Measurements from ENCODE around the gene OPRD1. TPM values are rescaled to one million over a fixed set of nuclear protein-coding genes. Genes with fewer than 3 reads are reported as not detected.

Gene OPRD1
- total and polyA plus RNA-seq, 2 donors (not counting 1 experiment from before 2014, with no cell fraction given): not detected

GRCh38 chr1:28915031-28915895, 103.3 kb downstream of the OPRD1 start:
- intact Hi-C loops (cut with micrococcal nuclease): no loop called here
- WGBS (ENCODE audit: insufficient coverage): 2% methylated on average over 30 of the region's 32 CpGs
- DNase-seq: no peak
- Histone ChIP-seq H3K4me1 (ENCODE audit: control insufficient read depth in 2 of 2, insufficient read depth in 2 of 2, low read length in 2 of 2) (peaks cover 19 to 30% of the 10 kb centered on the region in 2 donors), H2AFZ (ENCODE audit: insufficient read depth, low read depth, low read length, poor library complexity, severe bottlenecking) (peak overlapping the region; percentile 76), H3K4me2 (replicated peaks; ENCODE audit: low read depth, low read length, poor library complexity, severe bottlenecking) (peak overlapping the region; percentile 82), H3K27me3 (replicated peaks in 1 of 4; ENCODE audit: control extremely low read depth in 1 of 4, control insufficient read depth in 3 of 4, insufficient read depth in 4 of 4, low read length in 3 of 4) (no peaks in the 10 kb centered on the region), H3K79me2 (ENCODE audit: control insufficient read depth, insufficient read depth, low read length) (peaks cover 71% of the 10 kb centered on the region), H4K20me1 (ENCODE audit: control insufficient read depth, insufficient read depth, low read length, poor library complexity, severe bottlenecking) (peaks cover 26% of the 10 kb centered on the region), H3K36me3 (replicated peaks in 1 of 2; ENCODE audit: control extremely low read depth in 1 of 2, control insufficient read depth in 1 of 2, extremely low read depth in 1 of 2, insufficient read depth in 2 of 2, low read length in 1 of 2) (peaks cover 0 to 4% of the 10 kb centered on the region in 2 experiments), H3K27ac (ENCODE audit: low read length in 2 of 2) (peak overlapping the region in 1 of 2 donors; percentile 74), H3K4me3 (ENCODE audit: control extremely low read depth in 1 of 5, extremely low read depth in 1 of 5, insufficient read depth in 1 of 5, low read depth in 2 of 5, low read length in 4 of 5) (peak overlapping the region; percentile 58 to 87 (median 80)), H3K9ac (ENCODE audit: low read length) (peak overlapping the region; percentile 87), H3K9me3 (ENCODE audit: control extremely low read depth in 1 of 3, control insufficient read depth in 2 of 3, insufficient read depth in 1 of 3, low read length in 2 of 3) (no peaks in the 10 kb centered on the region)
- no peak for TF ChIP-seq EZH2 (IDR thresholded peaks at IDR 0.05; ENCODE audit: borderline replicate concordance, insufficient read depth, low read depth, low read length, poor library complexity, severe bottlenecking)
- TF ChIP-seq CTCF (IDR thresholded peaks at IDR 0.05): no peak
- H3K9me3 Mint-ChIP-seq (ENCODE audit: insufficient read depth): no peaks in the 10 kb centered on the region
- H3K4me3 Mint-ChIP-seq: peak overlapping the region; percentile 99
- peaks cover 50% of the 10 kb centered on the region for H3K4me1 Mint-ChIP-seq
- no peak for ATAC-seq (ENCODE audit: low read depth)
- peak overlapping the region; percentile 94 for H3K27ac Mint-ChIP-seq
- ChIA-PET CTCF (interaction anchor here (0.9 to 2.7 kb wide), 8 partner anchors 10 to 117 kb away, joined by 3 to 12 read pairs (median 5); no protein-coding TSS in a partner anchor), POLR2A (interaction anchor here (0.6 to 1.8 kb wide), 4 partner anchors 12 to 293 kb away, joined by 3 to 15 read pairs (median 8); no protein-coding TSS in a partner anchor)
- H3K27me3 Mint-ChIP-seq: no peaks in the 10 kb centered on the region

GRCh38 chr1:28917757-28918118, 105.8 kb downstream of the OPRD1 start:
- Mint-ChIP-seq H3K9me3 (ENCODE audit: insufficient read depth) (no peaks in the 10 kb centered on the region), H3K4me1 (peaks cover 62% of the 10 kb centered on the region), H3K27ac (peak overlapping the region; percentile 15), H3K27me3 (no peaks in the 10 kb centered on the region), H3K4me3 (no peak overlapping the region)
- Histone ChIP-seq H3K4me2 (replicated peaks; ENCODE audit: low read depth, low read length, poor library complexity, severe bottlenecking) (no peak overlapping the region), H3K27ac (ENCODE audit: low read length in 2 of 2) (no peak overlapping the region), H4K20me1 (ENCODE audit: control insufficient read depth, insufficient read depth, low read length, poor library complexity, severe bottlenecking) (peaks cover 26% of the 10 kb centered on the region), H3K79me2 (ENCODE audit: control insufficient read depth, insufficient read depth, low read length) (peaks cover 88% of the 10 kb centered on the region), H3K4me1 (ENCODE audit: control insufficient read depth in 2 of 2, insufficient read depth in 2 of 2, low read length in 2 of 2) (peaks cover 19 to 30% of the 10 kb centered on the region in 2 donors), H3K9me3 (ENCODE audit: control extremely low read depth in 1 of 3, control insufficient read depth in 2 of 3, insufficient read depth in 1 of 3, low read length in 2 of 3) (no peaks in the 10 kb centered on the region), H2AFZ (ENCODE audit: insufficient read depth, low read depth, low read length, poor library complexity, severe bottlenecking) (no peak overlapping the region), H3K9ac (ENCODE audit: low read length) (no peak overlapping the region), H3K36me3 (replicated peaks in 1 of 2; ENCODE audit: control extremely low read depth in 1 of 2, control insufficient read depth in 1 of 2, extremely low read depth in 1 of 2, insufficient read depth in 2 of 2, low read length in 1 of 2) (peaks cover 0 to 4% of the 10 kb centered on the region in 2 experiments), H3K27me3 (replicated peaks in 1 of 4; ENCODE audit: control extremely low read depth in 1 of 4, control insufficient read depth in 3 of 4, insufficient read depth in 4 of 4, low read length in 3 of 4) (no peaks in the 10 kb centered on the region), H3K4me3 (ENCODE audit: control extremely low read depth in 1 of 5, extremely low read depth in 1 of 5, insufficient read depth in 1 of 5, low read depth in 2 of 5, low read length in 4 of 5) (no peak overlapping the region)
- WGBS (ENCODE audit: insufficient coverage): 80% methylated on average over 2 of the region's 2 CpGs
- intact Hi-C loops (cut with micrococcal nuclease): no loop called here
- ATAC-seq (ENCODE audit: low read depth) (no peak), DNase-seq (no peak)
- TF ChIP-seq CTCF (IDR thresholded peaks at IDR 0.05) (no peak), EZH2 (IDR thresholded peaks at IDR 0.05; ENCODE audit: borderline replicate concordance, insufficient read depth, low read depth, low read length, poor library complexity, severe bottlenecking) (no peak)
- ChIA-PET POLR2A (no interaction called here), CTCF (interaction anchor here (0.6 to 1.3 kb wide), 3 partner anchors 32 to 116 kb away, joined by 3 to 4 read pairs (median 3); no protein-coding TSS in a partner anchor)

Data from B cell (primary cell).